Measurements from ENCODE around the gene FLRT1.

Gene FLRT1

DNA sequence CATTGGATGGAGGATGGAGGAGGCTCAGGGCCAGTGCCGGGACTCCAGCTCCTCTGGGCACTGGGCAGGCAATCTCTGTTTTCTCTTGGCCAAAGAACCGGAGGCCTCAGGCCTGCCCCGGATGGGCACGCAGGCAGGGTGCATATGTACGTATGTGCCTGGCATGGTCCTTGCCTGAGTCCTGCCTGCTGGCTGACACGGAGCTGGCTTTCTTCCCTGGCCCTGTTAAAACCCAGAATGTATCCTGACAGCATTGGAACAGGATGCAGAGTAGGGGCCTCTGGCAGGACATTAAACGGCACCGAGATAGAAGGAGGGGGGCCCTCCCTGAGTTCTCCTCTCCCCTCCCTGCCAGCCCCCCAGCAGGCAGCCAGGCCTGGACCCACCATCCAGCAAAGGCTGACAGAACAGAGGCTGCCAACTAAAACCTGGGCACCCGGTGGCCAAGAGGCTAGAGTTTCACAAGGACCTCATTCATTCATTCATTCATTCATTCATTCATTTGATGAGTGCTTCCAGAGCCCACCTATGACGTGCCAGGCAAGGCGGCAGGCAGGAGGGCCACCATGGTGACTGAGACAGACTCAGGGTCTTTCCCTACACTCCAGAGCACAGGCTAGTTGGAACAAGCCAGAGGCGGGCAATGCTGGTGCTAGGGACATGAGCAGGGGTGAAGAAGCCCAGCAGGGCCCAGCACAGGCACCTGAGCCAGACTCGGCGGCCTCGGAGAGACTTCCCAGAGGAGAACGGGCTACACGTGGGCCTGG is 28.8 kb downstream of the FLRT1 start:
- no peaks in the 10 kb centered on the region for H3K27me3 ChIP-seq (ENCODE audit: insufficient read depth, poor library complexity, severe bottlenecking)
- no peak for TF ChIP-seq SPI1 (IDR thresholded peaks at IDR 0.05; ENCODE audit: borderline replicate concordance, low read depth)
- TF ChIP-seq, protein P1, sequence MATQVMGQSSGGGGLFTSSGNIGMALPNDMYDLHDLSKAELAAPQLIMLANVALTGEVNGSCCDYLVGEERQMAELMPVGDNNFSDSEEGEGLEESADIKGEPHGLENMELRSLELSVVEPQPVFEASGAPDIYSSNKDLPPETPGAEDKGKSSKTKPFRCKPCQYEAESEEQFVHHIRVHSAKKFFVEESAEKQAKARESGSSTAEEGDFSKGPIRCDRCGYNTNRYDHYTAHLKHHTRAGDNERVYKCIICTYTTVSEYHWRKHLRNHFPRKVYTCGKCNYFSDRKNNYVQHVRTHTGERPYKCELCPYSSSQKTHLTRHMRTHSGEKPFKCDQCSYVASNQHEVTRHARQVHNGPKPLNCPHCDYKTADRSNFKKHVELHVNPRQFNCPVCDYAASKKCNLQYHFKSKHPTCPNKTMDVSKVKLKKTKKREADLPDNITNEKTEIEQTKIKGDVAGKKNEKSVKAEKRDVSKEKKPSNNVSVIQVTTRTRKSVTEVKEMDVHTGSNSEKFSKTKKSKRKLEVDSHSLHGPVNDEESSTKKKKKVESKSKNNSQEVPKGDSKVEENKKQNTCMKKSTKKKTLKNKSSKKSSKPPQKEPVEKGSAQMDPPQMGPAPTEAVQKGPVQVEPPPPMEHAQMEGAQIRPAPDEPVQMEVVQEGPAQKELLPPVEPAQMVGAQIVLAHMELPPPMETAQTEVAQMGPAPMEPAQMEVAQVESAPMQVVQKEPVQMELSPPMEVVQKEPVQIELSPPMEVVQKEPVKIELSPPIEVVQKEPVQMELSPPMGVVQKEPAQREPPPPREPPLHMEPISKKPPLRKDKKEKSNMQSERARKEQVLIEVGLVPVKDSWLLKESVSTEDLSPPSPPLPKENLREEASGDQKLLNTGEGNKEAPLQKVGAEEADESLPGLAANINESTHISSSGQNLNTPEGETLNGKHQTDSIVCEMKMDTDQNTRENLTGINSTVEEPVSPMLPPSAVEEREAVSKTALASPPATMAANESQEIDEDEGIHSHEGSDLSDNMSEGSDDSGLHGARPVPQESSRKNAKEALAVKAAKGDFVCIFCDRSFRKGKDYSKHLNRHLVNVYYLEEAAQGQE (IDR thresholded peaks at IDR 0.05; ENCODE audit: insufficient replicate concordance, low read depth): no peak
- no peak for TF ChIP-seq GABPA (IDR thresholded peaks at IDR 0.05; ENCODE audit: low read depth)
- TF ChIP-seq POLR2AphosphoS5 (IDR thresholded peaks at IDR 0.05; ENCODE audit: low read depth): no peak
- TF ChIP-seq, protein P2, sequence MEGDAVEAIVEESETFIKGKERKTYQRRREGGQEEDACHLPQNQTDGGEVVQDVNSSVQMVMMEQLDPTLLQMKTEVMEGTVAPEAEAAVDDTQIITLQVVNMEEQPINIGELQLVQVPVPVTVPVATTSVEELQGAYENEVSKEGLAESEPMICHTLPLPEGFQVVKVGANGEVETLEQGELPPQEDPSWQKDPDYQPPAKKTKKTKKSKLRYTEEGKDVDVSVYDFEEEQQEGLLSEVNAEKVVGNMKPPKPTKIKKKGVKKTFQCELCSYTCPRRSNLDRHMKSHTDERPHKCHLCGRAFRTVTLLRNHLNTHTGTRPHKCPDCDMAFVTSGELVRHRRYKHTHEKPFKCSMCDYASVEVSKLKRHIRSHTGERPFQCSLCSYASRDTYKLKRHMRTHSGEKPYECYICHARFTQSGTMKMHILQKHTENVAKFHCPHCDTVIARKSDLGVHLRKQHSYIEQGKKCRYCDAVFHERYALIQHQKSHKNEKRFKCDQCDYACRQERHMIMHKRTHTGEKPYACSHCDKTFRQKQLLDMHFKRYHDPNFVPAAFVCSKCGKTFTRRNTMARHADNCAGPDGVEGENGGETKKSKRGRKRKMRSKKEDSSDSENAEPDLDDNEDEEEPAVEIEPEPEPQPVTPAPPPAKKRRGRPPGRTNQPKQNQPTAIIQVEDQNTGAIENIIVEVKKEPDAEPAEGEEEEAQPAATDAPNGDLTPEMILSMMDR (IDR thresholded peaks at IDR 0.05; ENCODE audit: insufficient read depth, low read length): no peak
- no peak overlapping the region for H3K4me3 ChIP-seq (replicated peaks; ENCODE audit: insufficient read depth, low read length)
- no peak for DNase-seq (ENCODE audit: low read depth in 1 of 2, low spot score in 1 of 2)
- H3K27ac ChIP-seq (replicated peaks): no peak overlapping the region

- Histone ChIP-seq H3K27me3 (ENCODE audit: insufficient read depth, poor library complexity, severe bottlenecking) (no peaks in the 10 kb centered on the region), H3K4me3 (replicated peaks; ENCODE audit: insufficient read depth, low read length) (no peak overlapping the region), H3K27ac (replicated peaks) (no peak overlapping the region)
- TF ChIP-seq POLR2AphosphoS5 (IDR thresholded peaks at IDR 0.05; ENCODE audit: low read depth) (no peak), GABPA (IDR thresholded peaks at IDR 0.05; ENCODE audit: low read depth) (no peak), SPI1 (IDR thresholded peaks at IDR 0.05; ENCODE audit: borderline replicate concordance, low read depth) (no peak)
- TF ChIP-seq, protein P2 (IDR thresholded peaks at IDR 0.05; ENCODE audit: insufficient read depth, low read length): no peak
- TF ChIP-seq, protein P1 (IDR thresholded peaks at IDR 0.05; ENCODE audit: insufficient replicate concordance, low read depth): no peak
- no peak for DNase-seq (ENCODE audit: low read depth in 1 of 2, low spot score in 1 of 2)
These were observed 29.4 kb downstream of the FLRT1 start for GRCh38 chr11:64065141-64065465.

- no peak overlapping the region for H3K27ac ChIP-seq (replicated peaks)
- no peak for TF ChIP-seq GABPA (IDR thresholded peaks at IDR 0.05; ENCODE audit: low read depth)
- TF ChIP-seq, protein P1 (IDR thresholded peaks at IDR 0.05; ENCODE audit: insufficient replicate concordance, low read depth): no peak
- TF ChIP-seq SPI1 (IDR thresholded peaks at IDR 0.05; ENCODE audit: borderline replicate concordance, low read depth): no peak
- TF ChIP-seq POLR2AphosphoS5 (IDR thresholded peaks at IDR 0.05; ENCODE audit: low read depth): no peak
- TF ChIP-seq, protein P2 (IDR thresholded peaks at IDR 0.05; ENCODE audit: insufficient read depth, low read length): no peak
- H3K4me3 ChIP-seq (replicated peaks; ENCODE audit: insufficient read depth, low read length): no peak overlapping the region
- no peaks in the 10 kb centered on the region for H3K27me3 ChIP-seq (ENCODE audit: insufficient read depth, poor library complexity, severe bottlenecking)
- DNase-seq (ENCODE audit: low read depth in 1 of 2, low spot score in 1 of 2): no peak
These were observed 30.0 kb downstream of the FLRT1 start for GRCh38 chr11:64065712-64066111.
